Stimulated activated CD4-positive, alpha-beta T cell treated with anti-CD3 and anti-CD28 coated beads, Interleukin-1b, Interleukin-23, amount 100 ng/mL, for 1 hour (primary cell): ENCODE results near the gene TMEM255B.

Source experiments
- DNase-seq, 2 donors: peaks; one replicate each; pipeline ENCODE4 v3.0.0-alpha.2; 2020; ENCODE audit warnings: low read depth in 2 of 2

TMEM255B gene

GRCh38 chr13:113768018-113768905 lies 9.2 kb downstream of the TMEM255B start:
- DNase-seq, result no peak

DNA sequence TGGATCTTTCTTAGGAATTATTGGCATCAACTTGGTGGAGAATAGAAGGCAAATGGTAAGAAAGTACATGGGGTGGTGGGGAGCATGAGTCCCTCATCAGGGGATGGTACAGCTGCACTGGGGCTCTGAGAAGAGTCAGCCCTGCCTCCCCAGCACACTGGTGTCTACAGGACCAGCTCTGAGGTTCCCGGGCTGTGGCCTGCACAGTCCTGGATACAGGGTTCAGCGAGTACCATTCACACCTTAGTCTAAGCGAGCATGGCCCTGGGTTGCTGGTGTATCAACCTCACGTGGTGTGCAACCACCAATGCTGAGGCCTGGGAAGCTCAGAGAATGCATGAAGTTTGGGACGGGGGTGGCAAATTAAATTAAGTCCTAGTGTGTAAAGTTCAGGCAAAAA lies 10.1 kb downstream of the TMEM255B start:
- DNase-seq, result no peak

- no peak for DNase-seq
Observed at GRCh38 chr13:113769881-113770280, 10.9 kb downstream of the TMEM255B start.

- DNase-seq, result no peak
Observed at GRCh38 chr13:113770441-113770840, 11.4 kb downstream of the TMEM255B start.

DNA sequence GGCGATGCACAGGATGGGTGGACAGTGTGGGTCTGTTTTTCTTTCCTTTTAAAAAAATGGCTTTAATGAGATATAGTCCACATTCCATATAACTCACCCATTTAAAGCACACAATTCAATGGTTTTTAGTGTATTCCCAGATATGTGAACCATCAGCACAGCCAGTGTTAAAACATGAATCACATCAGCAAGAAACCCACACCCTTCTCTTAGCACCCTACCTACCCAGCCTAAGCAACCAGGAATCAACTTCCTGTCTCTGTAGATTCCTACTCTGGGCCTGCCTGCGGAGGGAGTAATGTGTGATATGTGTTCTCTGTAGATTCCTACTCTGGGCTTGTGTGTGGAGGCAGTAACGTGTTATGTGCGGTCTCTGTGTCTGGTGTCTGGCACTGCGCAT lies 11.9 kb downstream of the TMEM255B start:
- no peak for DNase-seq

DNA sequence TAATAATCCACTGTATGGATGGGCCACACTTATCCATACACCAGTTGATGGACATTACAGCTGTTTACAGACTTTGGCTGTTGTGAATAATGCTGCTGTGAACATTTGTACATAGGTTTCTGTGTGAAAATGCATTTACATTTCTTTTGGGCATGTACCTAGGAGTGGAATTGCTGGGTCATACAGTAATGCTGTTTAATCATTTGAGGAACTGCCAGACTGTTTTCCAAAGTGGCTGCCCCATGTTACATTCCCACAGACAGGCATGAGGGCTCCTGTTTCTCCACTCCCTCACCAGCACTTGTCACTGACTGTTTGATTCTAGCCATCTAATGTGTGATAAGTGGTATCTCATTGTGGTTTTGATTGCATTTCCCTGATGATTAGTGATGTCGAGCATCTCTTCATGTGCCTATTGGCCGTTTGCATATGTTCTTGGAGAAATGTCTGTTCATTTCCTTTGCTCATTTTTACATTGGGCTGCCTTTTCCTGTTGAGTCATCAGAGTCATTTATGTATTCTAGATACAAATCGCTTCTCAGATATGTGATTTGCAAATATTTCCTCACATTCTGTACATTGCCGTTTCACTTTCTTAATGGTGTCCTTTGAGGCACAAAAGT lies 12.8 kb downstream of the TMEM255B start:
- DNase-seq, result no peak

- DNase-seq, result no peak
Observed at GRCh38 chr13:113774177-113775107, 15.4 kb downstream of the TMEM255B start.

DNA sequence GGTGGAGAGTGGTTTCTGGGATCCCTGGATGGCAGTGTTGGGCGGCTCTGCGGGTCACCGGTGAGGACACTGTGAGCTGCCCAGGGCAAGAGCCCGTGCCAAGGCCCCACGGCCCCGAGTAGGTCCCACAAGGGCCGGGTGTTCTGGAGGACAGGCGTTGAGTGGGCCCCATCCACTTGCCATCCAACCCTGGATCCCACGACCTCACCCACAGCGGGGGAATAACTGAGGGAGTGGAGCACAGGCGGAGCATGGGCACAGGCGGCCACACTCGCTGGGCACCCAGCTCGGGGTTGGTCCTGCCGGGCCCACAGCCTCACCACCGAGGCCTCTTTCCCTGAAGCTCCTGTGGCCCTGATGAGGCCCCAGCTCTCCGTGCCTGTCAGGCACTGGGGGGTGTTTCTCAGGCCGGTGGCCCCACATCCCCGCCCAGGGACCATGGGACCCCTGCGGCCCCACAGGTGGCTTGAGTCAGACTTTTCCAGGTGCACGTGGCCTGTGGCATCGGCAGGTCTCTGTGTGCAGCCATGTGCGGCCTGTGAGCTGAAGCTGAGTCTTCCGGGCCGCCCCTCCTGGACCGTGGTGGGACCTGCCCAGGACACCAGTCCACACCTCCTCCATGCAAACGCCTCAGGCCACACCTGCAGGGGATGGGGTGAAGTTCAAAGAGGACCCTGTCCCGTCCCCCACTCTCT lies 16.6 kb downstream of the TMEM255B start:
- DNase-seq, result no peak

GRCh38 chr13:113776231-113777125 lies 17.5 kb downstream of the TMEM255B start:
- DNase-seq, result no peak

DNA sequence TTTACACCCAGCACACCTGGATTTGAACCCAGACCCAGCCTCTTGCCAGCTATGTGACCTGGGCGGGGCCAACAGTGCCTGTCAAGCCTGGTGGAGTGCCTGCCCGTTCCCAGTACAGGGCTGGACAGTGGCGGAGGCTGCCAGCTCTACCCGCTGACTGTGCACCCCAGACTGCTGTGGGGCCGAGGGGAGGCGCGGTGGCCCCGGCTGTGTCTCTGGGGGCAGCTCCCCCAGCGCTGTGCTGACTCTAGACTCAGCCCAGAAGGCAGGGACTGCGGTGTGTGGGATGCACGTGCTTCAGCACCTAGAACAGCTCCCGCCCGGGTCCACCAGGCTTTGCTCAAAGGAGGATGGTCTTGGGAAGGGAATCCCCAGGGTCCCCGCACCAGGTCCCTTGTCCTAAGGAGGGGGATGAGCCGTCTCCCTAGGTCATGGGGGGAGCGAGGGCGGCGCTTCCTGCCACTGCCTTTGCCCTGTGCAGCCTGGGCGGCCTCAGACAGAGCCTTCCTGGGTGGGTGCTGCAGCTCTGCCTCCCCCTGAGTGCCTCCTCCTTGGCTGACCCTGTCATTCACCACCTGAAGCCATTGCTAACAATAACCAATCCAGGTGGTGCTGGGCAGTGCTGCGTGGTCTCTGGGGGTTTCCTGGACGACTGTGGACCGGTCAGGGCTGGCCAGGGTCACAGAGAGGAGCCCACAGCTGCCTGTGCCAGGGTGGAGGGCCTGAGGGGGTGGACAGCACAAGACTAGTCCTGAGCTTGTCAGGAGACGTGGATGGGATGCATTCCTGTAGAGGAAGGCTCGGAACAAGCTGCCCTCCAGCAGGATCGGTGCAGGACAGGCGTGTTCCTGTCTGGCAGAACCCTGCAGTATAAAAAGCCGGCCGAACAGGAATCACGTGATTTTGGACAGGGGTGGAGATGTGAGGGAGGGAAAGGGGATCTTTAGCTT lies 18.6 kb downstream of the TMEM255B start:
- DNase-seq, result no peak

DNA sequence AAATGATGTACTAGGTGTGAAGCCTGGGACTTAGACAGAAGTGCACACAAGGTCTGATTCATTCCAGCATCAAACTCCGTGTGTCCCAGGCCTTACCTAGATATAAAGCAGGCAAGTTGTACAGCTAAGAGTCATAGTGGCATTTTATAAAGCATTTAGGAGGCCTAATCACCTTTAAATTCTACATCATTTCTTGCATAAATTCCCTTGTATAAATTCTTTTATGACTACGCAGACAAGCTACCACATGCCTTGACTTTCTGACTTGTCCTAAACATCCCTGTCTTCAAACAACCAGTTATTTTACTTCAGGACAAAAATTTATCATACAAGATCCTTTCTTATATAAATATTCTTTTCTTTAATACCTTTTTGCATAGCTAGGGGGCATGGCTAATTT lies 22.5 kb downstream of the TMEM255B start:
- DNase-seq, result no peak

GRCh38 chr13:113782472-113782871 lies 23.4 kb downstream of the TMEM255B start:
- DNase-seq, result no peak

DNA sequence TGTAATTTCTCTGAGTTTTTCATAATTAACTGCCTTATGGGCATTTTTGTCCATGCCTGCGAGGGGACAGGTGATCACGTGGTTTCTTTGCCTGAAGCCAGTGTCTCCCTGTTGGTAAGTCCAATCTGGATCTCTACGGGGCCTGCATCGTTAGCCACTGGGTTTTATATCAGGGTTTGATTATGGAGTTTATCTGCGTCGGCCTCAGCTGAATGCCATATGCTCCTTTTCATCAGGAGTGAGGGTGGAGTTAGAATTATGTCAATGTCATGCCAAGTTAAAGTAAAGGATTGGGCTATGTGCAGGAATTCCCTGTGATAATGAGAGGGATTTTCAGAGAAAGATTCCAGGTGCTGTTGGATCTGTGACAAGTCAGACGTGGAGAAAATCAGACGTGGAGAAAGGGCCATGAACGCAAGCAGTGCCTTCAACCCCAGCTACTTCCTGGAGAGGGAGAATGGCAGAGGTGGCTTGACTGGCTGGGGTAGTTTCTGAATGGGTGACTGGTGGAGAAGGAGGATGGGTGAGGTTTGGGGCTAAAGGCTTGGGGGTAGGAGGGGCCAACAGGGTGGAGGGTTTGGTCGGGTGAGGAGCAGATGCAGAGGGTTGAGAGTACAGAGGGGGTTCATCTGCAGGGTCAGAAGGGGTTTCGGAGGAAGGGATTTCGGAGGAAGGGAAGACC lies 24.3 kb downstream of the TMEM255B start:
- DNase-seq, result no peak

DNA sequence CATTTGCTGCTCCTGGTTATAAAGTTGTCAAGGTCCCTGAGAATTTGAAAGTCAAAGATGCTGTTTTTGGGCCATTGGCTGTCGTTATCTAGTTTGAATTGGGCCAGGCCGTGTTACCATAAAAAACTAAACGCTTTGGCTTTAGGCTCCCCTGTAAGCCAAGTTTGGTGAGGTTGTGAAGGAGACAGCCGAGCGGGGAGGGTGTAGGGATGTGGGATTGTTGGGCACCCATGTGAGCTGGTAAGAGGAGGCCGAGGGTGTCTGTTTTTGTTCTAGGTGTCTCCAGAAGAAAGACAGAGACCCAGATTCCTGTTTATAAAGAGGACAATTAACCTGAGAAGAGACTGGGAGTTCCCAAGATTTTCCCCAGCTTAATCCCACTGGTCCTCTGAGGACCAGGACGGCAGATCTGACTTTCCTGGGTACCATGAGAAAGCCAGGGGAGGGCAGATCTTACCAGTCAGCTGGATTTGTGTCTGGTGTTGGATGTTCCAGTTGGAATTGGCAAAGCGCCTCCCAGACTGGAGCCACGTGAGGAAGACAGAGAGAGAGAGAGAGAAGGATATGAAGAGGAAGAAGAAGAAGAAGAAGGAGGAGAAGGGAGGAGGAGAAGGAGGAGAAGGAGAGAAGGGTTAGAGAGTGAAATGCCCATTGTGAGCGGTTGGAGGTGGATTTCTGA lies 25.1 kb downstream of the TMEM255B start:
- no peak for DNase-seq

GRCh38 chr13:113784645-113785024 lies 25.6 kb downstream of the TMEM255B start:
- no peak for DNase-seq

DNA sequence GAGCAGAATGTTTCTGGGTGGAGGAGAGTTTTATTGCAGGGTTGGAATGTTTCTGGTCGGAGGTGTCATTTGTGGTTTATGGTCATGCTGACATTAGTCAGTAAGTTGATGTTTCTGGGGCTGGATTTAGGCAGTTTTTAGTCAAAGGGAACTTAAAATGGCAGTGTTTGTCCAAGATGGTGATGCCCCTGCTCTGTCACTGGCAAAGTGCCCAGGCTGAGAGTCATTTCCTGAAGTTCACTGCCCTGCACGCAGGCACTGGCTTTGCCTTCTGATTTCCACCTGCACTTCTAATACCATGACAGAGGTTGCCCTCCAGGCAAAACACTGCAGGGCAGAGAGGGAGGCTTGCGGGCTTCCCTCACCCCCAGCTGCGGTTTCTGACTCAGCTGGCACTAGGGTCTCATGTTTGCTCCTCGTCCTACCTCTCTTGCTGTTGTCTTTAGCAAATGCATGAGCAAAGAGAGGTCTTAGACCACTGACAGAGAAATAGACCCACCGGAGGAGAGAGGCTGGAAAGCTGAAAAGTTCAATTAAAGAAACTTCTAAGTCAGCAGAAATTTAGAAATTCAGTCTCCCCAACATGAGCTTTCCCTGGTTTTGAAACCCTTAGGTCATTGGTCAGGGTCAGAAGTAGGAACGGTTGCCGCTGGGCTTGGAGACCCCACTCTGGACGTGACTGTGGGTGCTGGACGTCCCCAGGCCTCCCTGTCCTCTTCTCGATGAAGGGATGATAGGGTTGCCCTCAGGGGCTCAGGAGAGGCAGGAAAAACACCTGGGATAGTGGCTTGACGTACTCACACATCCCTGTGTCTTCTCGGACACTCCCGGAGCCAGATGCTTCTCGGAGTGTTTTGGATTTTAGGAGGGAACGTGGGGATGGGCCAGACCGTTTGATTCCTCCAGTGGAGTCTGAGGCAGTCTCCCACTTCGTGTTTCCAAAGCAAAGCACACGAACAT lies 26.3 kb downstream of the TMEM255B start:
- DNase-seq, result no peak

DNA sequence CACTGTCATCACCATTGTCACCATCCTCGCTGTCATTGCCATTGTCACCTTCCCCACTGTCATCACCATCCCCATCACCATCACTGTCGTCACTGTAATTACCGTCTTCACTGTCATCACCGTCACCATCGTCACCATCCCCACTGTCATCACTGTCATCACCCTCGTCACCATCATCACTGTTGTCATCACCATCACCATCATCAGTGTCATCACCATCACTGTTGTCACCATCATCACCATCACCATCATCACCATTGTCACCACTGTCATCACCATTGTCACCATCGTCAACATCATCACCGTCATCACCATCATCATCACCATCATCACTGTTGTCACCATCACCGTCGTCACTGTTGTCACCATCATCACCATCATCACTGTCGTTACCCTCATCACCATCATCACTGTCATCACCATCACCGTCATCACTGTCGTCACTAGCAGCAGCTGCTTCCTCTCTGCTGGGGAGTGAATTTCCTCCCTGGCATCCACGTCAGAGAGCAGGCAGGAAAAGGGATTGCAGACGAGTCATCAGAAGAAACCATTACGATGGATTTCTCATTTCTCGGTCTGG lies 27.3 kb downstream of the TMEM255B start:
- no peak for DNase-seq
